GM10266 (cell line): Measurements from ENCODE around the gene MYO16.

Source experiments
- DNase-seq: peaks from one replicate; pipeline ENCODE4 v3.0.0; 2012; ENCODE audit errors: extremely low spot score
- TF ChIP-seq, protein P1 (sequence below): IDR thresholded peaks from 2 replicates; pipeline ENCODE4 v1.5.1; 2012; ENCODE audit warnings: mild to moderate bottlenecking, low read depth; ENCODE audit not compliant: control insufficient read depth, insufficient read depth; ENCODE audit errors: missing control alignments

Gene MYO16

DNA sequence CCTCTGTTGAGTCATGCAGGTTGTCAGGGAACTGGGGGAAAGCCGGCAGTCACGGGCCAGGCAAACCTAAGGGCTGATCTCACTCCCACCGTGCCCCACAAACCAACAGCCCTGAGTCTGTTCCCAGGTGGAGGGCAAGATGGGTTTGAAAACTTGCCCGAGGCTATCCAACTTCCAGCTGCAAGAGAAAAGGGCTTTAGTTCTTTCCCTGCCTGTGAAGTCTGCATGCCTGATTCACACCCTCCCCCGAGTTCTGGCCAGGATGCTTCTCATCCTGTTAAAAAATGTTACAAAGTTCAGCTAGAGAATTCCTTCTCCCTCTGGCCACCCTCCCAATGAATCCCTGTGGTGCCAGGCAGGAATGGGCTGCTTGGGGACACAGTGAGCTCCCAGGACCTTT, 33.1 kb downstream of the MYO16 start:
- DNase-seq: no peak
- TF ChIP-seq, protein P1, sequence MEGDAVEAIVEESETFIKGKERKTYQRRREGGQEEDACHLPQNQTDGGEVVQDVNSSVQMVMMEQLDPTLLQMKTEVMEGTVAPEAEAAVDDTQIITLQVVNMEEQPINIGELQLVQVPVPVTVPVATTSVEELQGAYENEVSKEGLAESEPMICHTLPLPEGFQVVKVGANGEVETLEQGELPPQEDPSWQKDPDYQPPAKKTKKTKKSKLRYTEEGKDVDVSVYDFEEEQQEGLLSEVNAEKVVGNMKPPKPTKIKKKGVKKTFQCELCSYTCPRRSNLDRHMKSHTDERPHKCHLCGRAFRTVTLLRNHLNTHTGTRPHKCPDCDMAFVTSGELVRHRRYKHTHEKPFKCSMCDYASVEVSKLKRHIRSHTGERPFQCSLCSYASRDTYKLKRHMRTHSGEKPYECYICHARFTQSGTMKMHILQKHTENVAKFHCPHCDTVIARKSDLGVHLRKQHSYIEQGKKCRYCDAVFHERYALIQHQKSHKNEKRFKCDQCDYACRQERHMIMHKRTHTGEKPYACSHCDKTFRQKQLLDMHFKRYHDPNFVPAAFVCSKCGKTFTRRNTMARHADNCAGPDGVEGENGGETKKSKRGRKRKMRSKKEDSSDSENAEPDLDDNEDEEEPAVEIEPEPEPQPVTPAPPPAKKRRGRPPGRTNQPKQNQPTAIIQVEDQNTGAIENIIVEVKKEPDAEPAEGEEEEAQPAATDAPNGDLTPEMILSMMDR: no peak

DNA sequence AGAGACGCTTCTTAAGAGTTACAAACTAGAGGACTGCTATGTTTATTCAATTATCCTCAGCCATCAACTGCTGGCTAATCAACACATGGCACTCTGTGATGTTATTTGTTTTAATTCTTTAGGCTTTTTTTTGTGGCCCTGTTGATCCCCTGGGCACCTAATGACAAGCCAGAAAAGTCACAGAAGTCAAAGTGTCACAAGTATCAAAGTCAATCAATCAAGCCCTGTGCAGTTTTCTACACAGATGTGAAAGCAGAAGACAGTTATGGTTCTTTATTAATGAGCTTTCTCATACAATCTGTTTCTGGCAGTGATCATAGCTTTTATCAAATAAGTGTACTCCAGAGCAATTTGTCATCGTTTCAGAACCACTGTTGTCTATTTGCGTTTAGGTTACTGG, 34.3 kb downstream of the MYO16 start:
- TF ChIP-seq, protein P1: no peak
- DNase-seq: no peak

DNA sequence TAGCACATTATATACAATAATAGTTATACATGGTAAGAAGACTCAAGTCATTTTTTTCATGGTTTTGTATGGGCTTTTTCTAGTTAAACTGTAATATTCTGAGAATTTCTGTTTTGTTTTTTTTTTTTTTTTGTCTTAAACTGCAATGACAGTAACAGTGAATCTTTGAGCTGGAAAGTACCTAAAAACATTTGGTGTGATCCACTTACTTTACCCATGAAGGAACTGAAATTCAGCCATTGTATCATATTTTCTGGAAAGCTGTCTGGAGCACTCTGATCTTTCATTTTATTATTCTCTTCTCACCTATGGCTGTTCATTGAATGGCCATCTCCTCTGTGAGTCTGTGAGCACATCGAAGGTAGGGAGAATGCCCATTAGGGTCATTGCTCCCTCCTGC, 37.8 kb downstream of the MYO16 start:
- DNase-seq: no peak
- TF ChIP-seq, protein P1: no peak

DNA sequence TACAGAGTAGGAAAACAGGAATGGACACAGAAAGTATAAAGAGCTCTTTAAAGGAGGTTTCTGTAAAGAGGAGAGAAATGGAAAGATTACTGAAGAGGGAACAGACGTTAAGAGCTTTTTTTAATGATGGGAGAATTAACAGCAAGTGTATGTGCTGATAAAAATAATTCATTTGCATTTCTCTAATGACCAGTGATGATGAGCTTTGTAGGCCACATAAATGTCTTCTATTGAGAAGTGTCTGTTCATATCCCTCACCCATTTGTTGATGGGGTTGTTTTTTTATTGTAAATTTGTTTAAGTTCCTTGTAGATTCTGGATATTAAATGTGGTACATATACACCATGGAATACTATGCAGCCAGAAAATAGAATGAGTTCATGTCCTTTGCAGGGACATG, 40.0 kb downstream of the MYO16 start:
- no peak for DNase-seq
- TF ChIP-seq, protein P1: no peak

DNA sequence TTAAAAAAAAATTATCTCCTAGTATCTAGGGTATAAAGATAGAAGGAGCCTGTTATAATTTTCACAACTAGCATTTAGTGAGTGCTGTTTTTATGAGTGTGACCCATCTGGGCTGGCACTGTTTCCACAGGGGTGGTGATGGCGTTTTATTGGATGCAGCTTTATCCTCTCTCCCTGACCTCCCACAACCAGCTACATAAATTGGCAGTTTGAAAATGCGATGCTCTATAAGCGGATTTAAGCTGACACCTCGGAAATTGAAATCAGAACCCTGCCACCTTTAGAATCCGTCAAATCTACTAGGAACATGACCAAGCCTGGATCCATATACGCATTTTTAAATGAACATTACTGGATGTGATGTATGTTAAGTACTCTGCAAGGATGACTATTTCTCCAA, 44.9 kb downstream of the MYO16 start:
- TF ChIP-seq, protein P1: no peak

DNA sequence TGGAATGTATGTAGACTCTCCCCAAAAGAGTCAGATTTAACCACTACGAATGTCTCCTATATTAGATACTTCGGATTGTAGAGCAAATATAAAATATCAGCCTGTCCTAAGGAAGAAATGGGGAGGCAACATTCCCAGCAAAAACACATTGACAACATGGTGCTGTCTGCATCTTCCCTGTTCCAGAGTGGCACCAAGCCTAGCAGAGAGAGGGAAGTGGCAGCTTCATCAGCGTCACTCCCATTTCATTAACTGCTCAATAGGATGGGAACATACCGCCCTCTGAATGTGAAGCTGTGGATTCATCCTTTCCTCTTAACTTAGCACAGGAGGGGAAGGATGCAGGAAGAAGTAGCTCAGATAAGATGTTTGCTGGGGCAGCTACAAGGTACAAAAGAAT, 45.4 kb downstream of the MYO16 start:
- TF ChIP-seq, protein P1: no peak
- DNase-seq: no peak

More for the DNA sequence above, 44.9 kb downstream of the MYO16 start:
- DNase-seq: no peak

DNA sequence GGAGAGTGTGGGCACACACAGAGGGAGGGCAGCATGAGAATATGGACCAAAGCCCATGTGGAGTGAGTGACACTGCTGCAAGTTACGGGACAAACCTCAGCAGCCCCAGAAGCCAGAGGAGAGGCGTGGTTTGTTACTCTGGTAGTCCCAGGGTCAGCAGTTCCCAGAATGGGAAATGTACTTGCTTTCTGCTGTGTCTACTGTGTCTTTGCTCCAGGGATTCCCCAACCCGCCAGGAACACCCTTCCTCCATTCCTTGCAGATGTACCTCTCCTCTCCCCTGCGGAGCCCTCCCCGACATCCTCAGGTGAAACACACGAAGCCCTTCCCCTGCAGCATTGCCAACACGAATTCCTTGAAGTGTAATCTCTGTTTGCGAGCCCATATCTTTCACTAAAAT, 47.2 kb downstream of the MYO16 start:
- DNase-seq: no peak
- TF ChIP-seq, protein P1: no peak
